DND-41 (cell line): ENCODE data around the gene TMED5.

Experiments
- EZH2 ChIP-seq: IDR thresholded peaks from 3 replicates; pipeline ENCODE4 v1.6.1; 2012; ENCODE audit warnings: borderline replicate concordance, low read depth, mild to moderate bottlenecking, moderate library complexity, low read length, inconsistent platforms; ENCODE audit not compliant: severe bottlenecking
- TF ChIP-seq, protein P1 (sequence below): IDR thresholded peaks from 2 replicates; pipeline ENCODE4 v1.5.1; 2012; ENCODE audit warnings: borderline replicate concordance, low read length, moderate library complexity, mild to moderate bottlenecking; ENCODE audit not compliant: poor library complexity, severe bottlenecking; ENCODE audit errors: extremely low read depth

DNA sequence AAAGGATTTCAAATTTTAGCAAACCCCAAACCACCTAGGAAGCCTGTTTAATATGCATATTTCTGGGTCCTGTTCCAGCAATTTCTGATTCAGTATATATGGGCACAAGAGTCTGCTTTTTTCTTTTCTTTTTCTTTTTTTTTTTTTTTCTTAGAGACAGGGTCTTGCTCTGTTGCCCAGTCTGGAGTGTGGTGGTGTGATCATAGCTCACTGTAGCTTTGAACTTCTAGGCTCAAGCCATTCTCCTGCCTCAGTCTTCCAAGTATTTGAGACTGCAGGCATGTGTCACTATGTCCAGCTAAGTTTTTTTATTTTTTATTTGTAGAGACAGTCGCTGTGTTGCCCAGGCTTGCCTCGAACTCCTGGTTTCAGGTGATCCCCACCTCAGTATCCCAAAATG is 35.1 kb upstream of the TMED5 start:
- TF ChIP-seq, protein P1, sequence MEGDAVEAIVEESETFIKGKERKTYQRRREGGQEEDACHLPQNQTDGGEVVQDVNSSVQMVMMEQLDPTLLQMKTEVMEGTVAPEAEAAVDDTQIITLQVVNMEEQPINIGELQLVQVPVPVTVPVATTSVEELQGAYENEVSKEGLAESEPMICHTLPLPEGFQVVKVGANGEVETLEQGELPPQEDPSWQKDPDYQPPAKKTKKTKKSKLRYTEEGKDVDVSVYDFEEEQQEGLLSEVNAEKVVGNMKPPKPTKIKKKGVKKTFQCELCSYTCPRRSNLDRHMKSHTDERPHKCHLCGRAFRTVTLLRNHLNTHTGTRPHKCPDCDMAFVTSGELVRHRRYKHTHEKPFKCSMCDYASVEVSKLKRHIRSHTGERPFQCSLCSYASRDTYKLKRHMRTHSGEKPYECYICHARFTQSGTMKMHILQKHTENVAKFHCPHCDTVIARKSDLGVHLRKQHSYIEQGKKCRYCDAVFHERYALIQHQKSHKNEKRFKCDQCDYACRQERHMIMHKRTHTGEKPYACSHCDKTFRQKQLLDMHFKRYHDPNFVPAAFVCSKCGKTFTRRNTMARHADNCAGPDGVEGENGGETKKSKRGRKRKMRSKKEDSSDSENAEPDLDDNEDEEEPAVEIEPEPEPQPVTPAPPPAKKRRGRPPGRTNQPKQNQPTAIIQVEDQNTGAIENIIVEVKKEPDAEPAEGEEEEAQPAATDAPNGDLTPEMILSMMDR, result no peak
- no peak for TF ChIP-seq EZH2
